HepG2 (cell line): ENCODE data around the gene NUCB1. TPM values are rescaled to one million over a fixed set of nuclear protein-coding genes. Genes with fewer than 3 reads are reported as not detected.

Source experiments
- ARNTL ChIP-seq: sonication (generic); formaldehyde crosslinking; IDR thresholded peaks from 2 replicates; pipeline ENCODE4 v1.4.0; 2020; ENCODE audit warnings: mild to moderate bottlenecking, missing genetic modification reagents
- FOXC1 ChIP-seq: sonication (generic); formaldehyde crosslinking; IDR thresholded peaks from 2 replicates; pipeline ENCODE4 v1.8.0; 2022; ENCODE audit warnings: mild to moderate bottlenecking, missing genetic modification reagents, borderline replicate concordance
- HOXD1 ChIP-seq: sonication (generic); formaldehyde crosslinking; IDR thresholded peaks from 2 replicates; pipeline ENCODE4 v1.5.0; 2020; ENCODE audit warnings: missing genetic modification reagents
- MBD4 ChIP-seq: IDR thresholded peaks from 2 replicates; pipeline ENCODE4 v1.6.1; 2012; ENCODE audit warnings: low read length, inconsistent platforms, borderline replicate concordance
- MIER2 ChIP-seq: IDR thresholded peaks from 2 replicates; pipeline ENCODE4 v1.6.1; 2016; ENCODE audit warnings: missing biosample characterization, missing genetic modification reagents
- PRDM10 ChIP-seq: sonication (generic); formaldehyde crosslinking; IDR thresholded peaks from 2 replicates; pipeline ENCODE4 v1.4.0; 2020; ENCODE audit warnings: low read depth, missing genetic modification reagents
- SMYD3 ChIP-seq: sonication (generic); formaldehyde crosslinking; IDR thresholded peaks from 2 replicates; pipeline ENCODE4 v1.8.1; 2023; ENCODE audit warnings: mild to moderate bottlenecking, missing genetic modification reagents
- SNAPC4 ChIP-seq: sonication (generic); formaldehyde crosslinking; IDR thresholded peaks from 2 replicates; pipeline ENCODE4 v1.4.0; 2020; ENCODE audit warnings: mild to moderate bottlenecking, missing genetic modification reagents
- SNAPC5 ChIP-seq: sonication (generic); formaldehyde crosslinking; IDR thresholded peaks from 2 replicates; pipeline ENCODE4 v1.8.1; 2023; ENCODE audit warnings: mild to moderate bottlenecking, missing genetic modification reagents, borderline replicate concordance
- TCF7 ChIP-seq: sonication (generic); IDR thresholded peaks from 2 replicates; pipeline ENCODE4 v1.6.1; 2016; ENCODE audit warnings: antibody characterized with exemption, low read depth
- ZFAT ChIP-seq: sonication (generic); formaldehyde crosslinking; conservative IDR thresholded peaks from 2 replicates; pipeline ENCODE4 v1.8.1; 2023; ENCODE audit warnings: missing genetic modification reagents, inconsistent platforms
- ZNF264 ChIP-seq: sonication (generic); formaldehyde crosslinking; IDR thresholded peaks from 2 replicates; pipeline ENCODE4 v1.4.0; 2020; ENCODE audit warnings: missing genetic modification reagents
- ZNF331 ChIP-seq: sonication (generic); formaldehyde crosslinking; IDR thresholded peaks from 2 replicates; pipeline ENCODE4 v1.4.0; 2020; ENCODE audit warnings: missing genetic modification reagents
- ZNF776 ChIP-seq: sonication (generic); formaldehyde crosslinking; IDR thresholded peaks from 2 replicates; pipeline ENCODE4 v1.4.0; 2020; ENCODE audit warnings: mild to moderate bottlenecking, missing genetic modification reagents
- polyA plus RNA-seq, 8 experiments: library from polyadenylated mRNA; depleted of rRNA in 3 of 8; stranded (reverse) in 7 of 8; unstranded in 1 of 8; fragments of >200 nt; fragmentation: Illumina TruSeq in 4 of 8; extraction: Trizol in 4 of 8; gene quantifications; 2 replicates each; pipeline versions ENCODE4 v1.2.1 to v1.2.3, GENCODE V29; 2011 to 2016; ENCODE audit warnings: low read depth in 4 of 8, missing spikeins in 1 of 8, mixed read lengths in 1 of 8; ENCODE audit not compliant: insufficient read depth in 1 of 8
- total RNA-seq, 5 experiments: library from RNA; depleted of rRNA; stranded (reverse); fragments of >200 nt; fragmentation: Illumina TruSeq; extraction: Trizol; gene quantifications; 2 replicates each; pipeline ENCODE4 v1.2.3, GENCODE V29; 2016; ENCODE audit warnings: low read depth in 1 of 5
- TF ChIP-seq, protein P1 (sequence below): sonication (generic); formaldehyde crosslinking; conservative IDR thresholded peaks from 2 replicates; pipeline ENCODE4 v1.4.0; 2020; ENCODE audit warnings: missing genetic modification reagents
- TF ChIP-seq, protein P2 (sequence below): fragments of 450-650 bp; IDR thresholded peaks from 2 replicates; pipeline ENCODE4 v1.6.1; 2017

NUCB1 gene
- total and polyA plus RNA-seq, 2 of the 13 experiments (the other 11 are each of a cell fraction or from before 2014, with no cell fraction given): 82.3 to 106 TPM

GRCh38 chr19:48967346-48968178 is 67.5 kb downstream of the NUCB1 start (continued):
- TF ChIP-seq PRDM10 (0 out of 2 replicates have a peak, but pooled peaks have one; percentile 16), ZNF264 (CRISPR knock-in tag) (0 out of 2 replicates have a peak, but pooled peaks have one; percentile 6), ZNF776 (CRISPR knock-in tag) (peak; percentile 38; the same call in 1 of the 2 replicates), MBD4 (peak; percentile 71; the same call in 1 of the 2 replicates), ARNTL (CRISPR knock-in tag) (no peak), ZNF331 (peak; percentile 32), SMYD3 (CRISPR knock-in tag) (no peak), MIER2 (CRISPR knock-in tag) (no peak), HOXD1 (CRISPR knock-in tag) (0 out of 2 replicates have a peak, but pooled peaks have one; percentile 57), TCF7 (no peak), SNAPC5 (CRISPR knock-in tag) (no peak), FOXC1 (CRISPR knock-in tag) (no peak), SNAPC4 (CRISPR knock-in tag) (no peak), ZFAT (no peak)
- TF ChIP-seq, protein P1, sequence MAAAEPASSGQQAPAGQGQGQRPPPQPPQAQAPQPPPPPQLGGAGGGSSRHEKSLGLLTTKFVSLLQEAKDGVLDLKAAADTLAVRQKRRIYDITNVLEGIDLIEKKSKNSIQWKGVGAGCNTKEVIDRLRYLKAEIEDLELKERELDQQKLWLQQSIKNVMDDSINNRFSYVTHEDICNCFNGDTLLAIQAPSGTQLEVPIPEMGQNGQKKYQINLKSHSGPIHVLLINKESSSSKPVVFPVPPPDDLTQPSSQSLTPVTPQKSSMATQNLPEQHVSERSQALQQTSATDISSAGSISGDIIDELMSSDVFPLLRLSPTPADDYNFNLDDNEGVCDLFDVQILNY (CRISPR knock-in tag): no peak
- TF ChIP-seq, protein P2, sequence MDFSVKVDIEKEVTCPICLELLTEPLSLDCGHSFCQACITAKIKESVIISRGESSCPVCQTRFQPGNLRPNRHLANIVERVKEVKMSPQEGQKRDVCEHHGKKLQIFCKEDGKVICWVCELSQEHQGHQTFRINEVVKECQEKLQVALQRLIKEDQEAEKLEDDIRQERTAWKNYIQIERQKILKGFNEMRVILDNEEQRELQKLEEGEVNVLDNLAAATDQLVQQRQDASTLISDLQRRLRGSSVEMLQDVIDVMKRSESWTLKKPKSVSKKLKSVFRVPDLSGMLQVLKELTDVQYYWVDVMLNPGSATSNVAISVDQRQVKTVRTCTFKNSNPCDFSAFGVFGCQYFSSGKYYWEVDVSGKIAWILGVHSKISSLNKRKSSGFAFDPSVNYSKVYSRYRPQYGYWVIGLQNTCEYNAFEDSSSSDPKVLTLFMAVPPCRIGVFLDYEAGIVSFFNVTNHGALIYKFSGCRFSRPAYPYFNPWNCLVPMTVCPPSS: no peak
